HL-60 (cell line): Measurements from ENCODE around the gene FOXM1.

Experiments used
- DNase-seq, 2 experiments: peaks; one replicate each; pipeline ENCODE4 v3.0.0-alpha.2; 2010 to 2020; ENCODE audit warnings: low read depth in 1 of 2, low spot score in 1 of 2
- H3K27ac ChIP-seq: fragments of 250-450 bp; sonication (Bioruptor Pico); replicated peaks from 2 replicates; pipeline ENCODE4 v1.5.1; 2020; ENCODE audit warnings: mild to moderate bottlenecking, moderate library complexity
- H3K27me3 ChIP-seq: fragments of 250-450 bp; sonication (Bioruptor Pico); 2 replicates; pipeline ENCODE4 v1.5.1; 2021; ENCODE audit warnings: mild to moderate bottlenecking, moderate library complexity; ENCODE audit not compliant: insufficient read depth, poor library complexity, severe bottlenecking
- H3K4me3 ChIP-seq: replicated peaks from 2 replicates; pipeline ENCODE4 v1.5.1; 2011; ENCODE audit warnings: mild to moderate bottlenecking, control low read depth, low read length; ENCODE audit not compliant: insufficient read depth
- GABPA ChIP-seq: IDR thresholded peaks from 2 replicates; pipeline ENCODE4 v1.6.1; 2012; ENCODE audit warnings: low read depth
- POLR2AphosphoS5 ChIP-seq: IDR thresholded peaks from 2 replicates; pipeline ENCODE4 v1.6.1; 2012; ENCODE audit warnings: low read depth
- REST ChIP-seq: IDR thresholded peaks from 2 replicates; pipeline ENCODE4 v1.6.1; 2012; ENCODE audit warnings: low read depth; ENCODE audit not compliant: insufficient replicate concordance
- SPI1 ChIP-seq: IDR thresholded peaks from 2 replicates; pipeline ENCODE4 v1.6.1; 2012; ENCODE audit warnings: low read depth, mild to moderate bottlenecking, borderline replicate concordance
- TF ChIP-seq, protein P1 (sequence below): IDR thresholded peaks from one replicate; pipeline ENCODE4 v1.5.1; 2011; ENCODE audit warnings: low read length, control low read depth, inconsistent platforms; ENCODE audit not compliant: insufficient read depth

Gene FOXM1

DNA sequence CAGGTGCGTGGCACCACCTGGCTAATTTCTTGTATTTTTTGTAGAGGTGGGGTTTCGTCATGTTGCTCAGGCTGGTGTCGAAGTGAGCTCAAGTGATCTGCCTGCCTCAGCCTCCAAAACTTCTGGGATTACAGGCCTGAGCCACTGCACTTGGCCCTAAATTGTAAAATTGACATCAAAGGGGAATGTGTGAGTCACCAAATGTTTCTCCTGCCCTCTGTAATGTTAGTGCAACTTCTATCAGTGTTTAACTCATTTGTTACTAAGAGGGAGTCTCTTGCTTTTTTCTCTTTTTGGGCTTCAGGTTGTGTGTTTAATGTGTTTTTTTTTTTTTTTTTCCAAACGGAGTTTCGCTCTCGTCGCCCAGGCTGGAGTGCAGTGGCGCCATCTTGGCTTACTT is 16.0 kb upstream of the FOXM1 start:
- TF ChIP-seq SPI1 (no peak), REST (no peak), GABPA (no peak), POLR2AphosphoS5 (no peak)
- TF ChIP-seq, protein P1, sequence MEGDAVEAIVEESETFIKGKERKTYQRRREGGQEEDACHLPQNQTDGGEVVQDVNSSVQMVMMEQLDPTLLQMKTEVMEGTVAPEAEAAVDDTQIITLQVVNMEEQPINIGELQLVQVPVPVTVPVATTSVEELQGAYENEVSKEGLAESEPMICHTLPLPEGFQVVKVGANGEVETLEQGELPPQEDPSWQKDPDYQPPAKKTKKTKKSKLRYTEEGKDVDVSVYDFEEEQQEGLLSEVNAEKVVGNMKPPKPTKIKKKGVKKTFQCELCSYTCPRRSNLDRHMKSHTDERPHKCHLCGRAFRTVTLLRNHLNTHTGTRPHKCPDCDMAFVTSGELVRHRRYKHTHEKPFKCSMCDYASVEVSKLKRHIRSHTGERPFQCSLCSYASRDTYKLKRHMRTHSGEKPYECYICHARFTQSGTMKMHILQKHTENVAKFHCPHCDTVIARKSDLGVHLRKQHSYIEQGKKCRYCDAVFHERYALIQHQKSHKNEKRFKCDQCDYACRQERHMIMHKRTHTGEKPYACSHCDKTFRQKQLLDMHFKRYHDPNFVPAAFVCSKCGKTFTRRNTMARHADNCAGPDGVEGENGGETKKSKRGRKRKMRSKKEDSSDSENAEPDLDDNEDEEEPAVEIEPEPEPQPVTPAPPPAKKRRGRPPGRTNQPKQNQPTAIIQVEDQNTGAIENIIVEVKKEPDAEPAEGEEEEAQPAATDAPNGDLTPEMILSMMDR, result no peak

GRCh38 chr12:2892246-2892645 is 15.3 kb upstream of the FOXM1 start:
- no peak overlapping the region for H3K27ac ChIP-seq

More for the DNA sequence above, 16.0 kb upstream of the FOXM1 start:
- H3K27ac ChIP-seq, result no peak overlapping the region
- H3K4me3 ChIP-seq, result no peak overlapping the region
- H3K27me3 ChIP-seq, result peaks cover 3% of the 10 kb centered on the region
- no peak for DNase-seq

DNA sequence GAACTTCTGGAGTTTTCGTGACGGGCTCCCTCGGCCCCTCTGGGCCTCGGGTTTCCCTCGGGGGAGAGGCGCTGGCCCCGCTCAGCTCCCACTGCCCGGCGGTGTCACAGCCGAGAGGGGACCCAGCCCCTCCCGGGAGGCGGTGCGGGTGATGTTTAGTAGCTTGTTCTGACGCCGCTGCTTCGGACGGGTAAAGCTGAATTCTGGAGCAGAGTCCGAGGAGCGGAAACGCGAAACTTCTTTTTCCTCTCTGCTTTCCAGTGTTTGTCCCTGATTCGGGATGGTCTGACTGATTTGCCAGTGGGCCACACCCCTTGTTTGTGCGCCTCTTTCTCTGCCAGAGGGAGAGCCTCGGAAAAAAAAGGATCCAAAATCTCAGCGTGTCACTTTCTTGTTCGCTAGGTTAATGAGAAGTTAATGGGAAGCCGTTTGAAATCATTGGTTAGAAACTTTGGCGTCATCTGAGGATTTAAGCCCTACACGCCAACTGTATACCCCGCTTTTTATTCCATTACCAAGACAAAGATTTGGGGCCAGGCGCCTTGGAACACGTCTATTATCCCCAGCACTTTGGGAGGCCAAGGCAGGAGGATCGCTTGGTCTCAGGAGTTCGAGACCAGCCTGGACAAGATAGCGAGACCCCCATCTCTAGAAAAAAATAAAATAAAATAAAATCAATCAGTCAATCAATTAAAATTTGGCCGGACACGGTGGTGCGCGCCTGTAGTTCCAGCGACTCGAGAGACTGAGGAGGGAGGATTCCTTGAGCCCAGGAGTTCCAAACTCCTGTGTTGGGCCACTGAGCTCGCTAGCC is 14.5 kb upstream of the FOXM1 start:
- Histone ChIP-seq H3K27me3 (peaks cover 3% of the 10 kb centered on the region), H3K4me3 (peak overlapping the region; percentile 89), H3K27ac (no peak overlapping the region)
- TF ChIP-seq REST (no peak), POLR2AphosphoS5 (no peak), GABPA (no peak), SPI1 (no peak)
- TF ChIP-seq, protein P1, result no peak
- no peak for DNase-seq

More at GRCh38 chr12:2892246-2892645, 15.3 kb upstream of the FOXM1 start:
- Histone ChIP-seq H3K27me3 (peaks cover 3% of the 10 kb centered on the region), H3K4me3 (no peak overlapping the region)
- no peak for DNase-seq
- TF ChIP-seq, protein P1, result no peak
- TF ChIP-seq GABPA (no peak), REST (no peak), SPI1 (no peak), POLR2AphosphoS5 (no peak)
